Mammary epithelial cell (primary cell): ENCODE data around the gene MGAT4A.

Source experiments
- CTCF ChIP-seq, 2 donors: IDR thresholded peaks in 1 of 2; conservative IDR thresholded peaks in 1 of 2; 2 replicates each; pipeline ENCODE4 v1.5.1; 2011 to 2012; ENCODE audit warnings: inconsistent platforms in 2 of 2, low read length in 2 of 2, mild to moderate bottlenecking in 2 of 2, control low read depth in 1 of 2, low read depth in 1 of 2; ENCODE audit not compliant: insufficient read depth in 1 of 2; ENCODE audit errors: extremely low read depth in 1 of 2
- EZH2 ChIP-seq: IDR thresholded peaks from 2 replicates; pipeline ENCODE4 v1.6.1; 2012; ENCODE audit warnings: low read length, inconsistent platforms, borderline replicate concordance

GRCh38 chr2:98589489-98589888 lies 141.4 kb downstream of the MGAT4A start:
- TF ChIP-seq EZH2 (no peak), CTCF (conservative IDR thresholded peaks at IDR 0.05 in 1 of 2, IDR thresholded peaks at IDR 0.05 in 1 of 2; ENCODE audit: extremely low read depth in 1 of 2, insufficient read depth in 1 of 2, low read depth in 1 of 2, low read length in 2 of 2) (no peak)
